ENCODE results near the gene EIF2S2.
"Not testable (repeated sequence)": the region's sequence is repeated elsewhere in the genome, so short reads cannot be mapped to it uniquely, and the experiment has no call there.

EIF2S2 gene, protein sequence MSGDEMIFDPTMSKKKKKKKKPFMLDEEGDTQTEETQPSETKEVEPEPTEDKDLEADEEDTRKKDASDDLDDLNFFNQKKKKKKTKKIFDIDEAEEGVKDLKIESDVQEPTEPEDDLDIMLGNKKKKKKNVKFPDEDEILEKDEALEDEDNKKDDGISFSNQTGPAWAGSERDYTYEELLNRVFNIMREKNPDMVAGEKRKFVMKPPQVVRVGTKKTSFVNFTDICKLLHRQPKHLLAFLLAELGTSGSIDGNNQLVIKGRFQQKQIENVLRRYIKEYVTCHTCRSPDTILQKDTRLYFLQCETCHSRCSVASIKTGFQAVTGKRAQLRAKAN

DNA sequence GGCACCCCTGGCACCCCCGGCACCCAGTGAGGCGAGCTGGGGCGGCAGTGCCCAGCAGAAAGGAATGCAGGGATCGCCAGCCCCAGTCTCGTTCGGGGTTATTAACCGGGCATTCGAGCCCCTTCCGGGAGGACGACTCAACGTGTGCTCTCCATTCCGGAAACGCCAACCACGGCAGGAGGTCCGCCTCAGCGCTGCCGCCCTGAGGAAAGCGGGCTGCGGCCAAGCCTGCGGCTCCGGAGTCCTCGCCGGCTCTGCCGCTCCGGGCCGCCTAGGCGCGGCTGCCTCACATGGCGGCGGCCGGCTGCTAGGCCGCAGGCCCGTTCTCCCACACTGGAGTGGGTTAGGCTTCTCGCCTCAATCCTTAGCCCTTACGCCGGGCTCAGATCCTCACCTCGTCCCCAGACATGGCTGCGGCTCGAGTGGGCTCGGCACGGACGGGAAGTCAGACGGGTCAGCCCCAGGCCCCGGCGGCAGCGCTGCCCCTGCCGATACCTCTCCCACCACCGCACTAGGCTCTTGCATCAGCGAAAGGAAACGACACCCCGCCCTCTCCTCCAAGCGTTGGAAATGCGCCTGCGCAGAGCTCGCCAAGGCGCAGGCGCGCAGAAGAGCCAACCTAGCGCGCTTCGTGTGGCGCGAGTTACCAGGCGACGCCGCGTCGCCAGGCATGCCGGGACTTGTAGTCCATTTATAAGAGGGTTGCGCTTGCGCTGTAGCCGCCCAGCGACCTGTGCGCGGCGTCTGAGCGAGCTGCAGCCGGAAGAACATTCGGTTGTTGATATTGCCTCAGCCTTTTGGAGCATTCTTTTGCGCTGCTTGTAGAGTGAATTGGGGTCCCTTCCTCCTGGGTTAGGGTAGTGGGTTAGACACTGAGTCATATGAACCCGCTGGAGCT is at the start of gene EIF2S2:
Gene EIF2S2, minus strand, starts transcription at position 542 of the 898 bp plus-strand sequence. Its CDS starts 133 bp downstream, at position 409.
- peak; percentile 99 for DNase-seq (ENCODE audit: low read depth)

DNA sequence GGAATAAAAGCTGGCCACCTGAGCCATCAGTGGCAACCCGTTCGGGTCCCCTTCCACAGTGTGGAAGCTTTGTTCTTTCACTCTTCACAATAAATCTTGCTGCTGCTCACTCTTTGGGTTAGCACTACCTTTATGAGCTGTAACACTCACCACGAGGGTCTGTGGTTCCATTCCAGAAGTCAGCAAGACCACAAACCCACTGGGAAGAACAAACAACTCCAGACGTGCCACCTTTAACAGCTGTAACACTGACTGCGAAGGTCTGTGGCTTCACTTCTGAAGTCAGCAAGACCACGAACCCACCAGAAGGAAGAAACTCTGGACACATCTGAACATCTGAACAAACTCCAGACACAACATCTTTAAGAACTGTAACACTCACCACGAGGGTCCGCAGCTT is 45.7 kb upstream of the EIF2S2 start:
- DNase-seq (ENCODE audit: low read depth): not testable (repeated sequence)

DNA sequence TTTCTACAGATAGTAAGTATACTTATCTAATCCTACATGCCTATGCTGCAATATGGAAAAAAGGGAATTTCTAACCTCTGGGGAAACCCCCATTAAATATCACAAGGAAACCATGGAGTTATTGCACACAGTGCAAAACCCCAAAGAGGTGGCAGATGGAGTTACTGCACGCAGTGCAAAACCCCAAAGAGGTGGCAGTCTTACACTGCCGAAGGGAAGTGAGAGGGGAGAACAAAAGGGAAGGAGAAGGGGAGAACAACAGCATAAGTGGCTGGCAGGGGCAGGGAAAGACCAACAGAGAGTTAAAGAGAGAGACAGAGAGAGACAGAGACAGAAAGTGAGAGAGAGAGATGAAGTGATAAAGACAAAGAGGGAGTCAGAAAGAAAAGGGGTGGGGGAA is 43.8 kb upstream of the EIF2S2 start:
- DNase-seq (ENCODE audit: low read depth): no peak

DNA sequence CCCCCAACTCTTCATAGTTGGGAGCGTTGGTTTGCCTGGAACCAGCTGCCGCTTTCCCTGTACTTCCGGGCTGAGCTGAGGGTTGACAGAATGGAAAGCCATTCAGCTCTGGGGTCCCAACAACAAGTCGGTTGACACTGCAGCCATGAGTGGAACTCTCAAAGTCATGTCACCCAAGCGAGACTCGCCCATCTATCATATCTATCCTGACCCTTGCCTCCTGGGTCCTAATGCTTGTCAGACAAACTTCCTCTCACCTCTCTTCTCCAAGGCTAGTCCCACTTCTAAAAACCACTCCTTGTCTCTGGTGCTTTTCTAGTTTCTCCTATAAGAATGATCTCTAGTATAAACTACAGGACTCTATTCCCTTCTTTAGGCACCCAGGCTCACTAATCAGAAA is 41.1 kb upstream of the EIF2S2 start:
- DNase-seq (ENCODE audit: low read depth): not testable (repeated sequence)

DNA sequence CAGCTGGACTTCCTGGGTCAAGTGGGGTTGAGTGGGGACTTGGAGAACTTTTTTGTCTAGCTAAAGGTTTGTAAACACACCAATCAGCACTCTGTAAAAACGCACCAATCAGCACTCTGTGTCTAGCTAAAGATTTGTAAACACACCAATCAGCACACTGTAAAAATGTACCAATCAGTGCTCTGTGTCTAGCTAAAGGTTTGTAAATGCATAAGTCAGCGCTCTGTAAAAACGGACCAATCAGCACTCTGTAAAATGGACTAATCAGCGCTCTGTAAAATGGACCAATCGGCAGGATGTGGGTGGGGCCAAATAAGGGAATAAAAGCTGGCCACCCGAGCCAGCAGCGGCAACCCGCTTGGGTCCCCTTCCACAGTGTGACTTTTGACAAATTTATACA is 40.0 kb upstream of the EIF2S2 start:
- not testable (repeated sequence) for DNase-seq (ENCODE audit: low read depth)

DNA sequence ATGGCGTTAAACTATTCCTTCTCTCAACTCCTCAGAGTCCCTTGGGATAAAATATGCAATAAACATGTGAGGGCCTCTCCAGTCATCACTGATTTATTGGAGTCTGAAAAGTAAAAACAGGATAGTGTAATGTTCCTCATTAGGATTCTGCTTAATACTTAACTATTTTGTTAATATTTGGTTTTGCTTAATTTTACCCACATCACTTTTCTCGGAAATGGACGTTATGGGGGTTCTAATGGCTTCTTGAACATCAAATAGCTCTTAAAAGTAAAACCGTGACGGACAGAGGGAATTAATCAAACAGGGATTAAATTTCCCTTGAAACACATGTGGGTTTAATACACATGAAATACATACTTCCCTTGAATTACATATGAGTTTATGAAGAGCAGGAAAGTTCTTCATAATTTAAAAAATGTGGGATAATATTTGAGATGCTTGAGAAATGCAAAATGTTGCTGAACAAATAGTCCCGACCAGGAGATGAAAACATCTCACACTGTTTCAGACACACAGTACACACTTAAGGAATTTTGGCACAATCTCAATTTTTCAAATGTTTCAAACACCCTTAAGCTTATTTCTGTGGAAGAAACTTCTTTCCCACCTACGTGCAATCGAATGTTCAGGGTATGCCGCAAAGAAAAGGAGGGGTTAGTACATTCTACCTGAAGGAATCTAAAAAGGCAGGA is 38.4 kb upstream of the EIF2S2 start:
- DNase-seq (ENCODE audit: low read depth): no peak

DNA sequence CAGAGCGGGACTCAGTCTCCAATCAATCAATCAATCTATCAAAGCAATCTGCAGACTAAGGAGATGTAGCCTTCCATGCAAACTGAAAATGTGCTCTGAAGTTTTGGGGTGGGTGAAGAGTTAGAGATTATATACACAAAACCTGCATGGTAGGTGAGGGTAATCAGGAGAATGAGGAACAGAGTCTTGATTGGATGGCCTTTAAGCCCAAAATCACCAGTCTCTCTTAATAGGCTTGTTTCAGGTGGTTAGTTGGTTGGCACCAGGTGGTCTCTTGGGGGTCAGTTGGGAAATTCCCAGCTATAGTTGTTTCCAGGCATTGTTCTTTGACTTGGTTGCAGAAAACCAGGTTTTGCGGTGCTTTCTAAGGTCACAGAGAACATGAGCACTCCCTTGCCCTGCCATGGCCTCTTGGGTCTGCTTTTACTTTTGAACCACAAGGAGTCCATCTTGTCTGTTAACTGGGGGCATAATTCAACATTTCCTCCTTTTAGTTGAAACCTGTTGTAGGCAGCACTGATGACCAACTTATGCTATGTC is 33.3 kb upstream of the EIF2S2 start:
- no peak for DNase-seq (ENCODE audit: low read depth)

DNA sequence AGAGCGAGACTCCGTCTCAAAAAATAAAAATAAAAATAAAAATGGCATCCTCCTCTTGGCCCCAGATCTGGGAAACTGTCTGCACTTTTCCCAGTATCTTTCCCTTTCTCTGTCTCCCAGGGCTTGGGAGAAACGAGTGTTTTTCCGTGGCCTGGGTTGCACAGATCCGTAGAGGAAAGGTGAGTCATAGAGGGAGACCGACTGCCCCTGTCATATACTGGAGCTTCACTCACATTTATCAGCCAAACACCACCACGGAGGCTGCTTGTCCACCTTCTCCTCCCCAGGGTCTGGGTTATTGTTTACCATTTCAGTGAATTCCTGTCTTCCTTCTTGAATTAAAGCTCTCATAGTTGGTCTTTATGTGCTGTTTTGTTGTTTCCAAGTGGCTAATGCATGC is 31.9 kb upstream of the EIF2S2 start:
- DNase-seq (ENCODE audit: low read depth): peak; percentile 58

DNA sequence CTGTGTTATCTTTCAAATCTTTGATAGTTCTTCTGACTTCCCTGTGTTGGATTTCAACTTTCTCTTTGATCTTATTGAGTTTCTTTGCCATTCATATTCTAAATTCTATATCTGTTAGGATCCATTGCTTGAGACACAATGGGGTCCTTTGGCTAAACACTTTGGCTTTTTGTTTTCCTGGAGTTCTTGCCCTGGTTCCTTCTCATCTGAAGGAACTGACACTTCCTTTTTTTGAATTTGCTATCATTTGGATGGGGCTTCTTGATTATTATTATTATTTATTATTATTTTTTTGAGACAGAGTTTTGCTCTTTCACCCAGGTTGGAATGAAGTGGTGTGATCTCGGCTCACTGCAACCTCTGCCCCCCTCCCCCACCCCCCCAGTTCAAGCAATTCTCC is 30.1 kb upstream of the EIF2S2 start:
- no peak for DNase-seq (ENCODE audit: low read depth)

DNA sequence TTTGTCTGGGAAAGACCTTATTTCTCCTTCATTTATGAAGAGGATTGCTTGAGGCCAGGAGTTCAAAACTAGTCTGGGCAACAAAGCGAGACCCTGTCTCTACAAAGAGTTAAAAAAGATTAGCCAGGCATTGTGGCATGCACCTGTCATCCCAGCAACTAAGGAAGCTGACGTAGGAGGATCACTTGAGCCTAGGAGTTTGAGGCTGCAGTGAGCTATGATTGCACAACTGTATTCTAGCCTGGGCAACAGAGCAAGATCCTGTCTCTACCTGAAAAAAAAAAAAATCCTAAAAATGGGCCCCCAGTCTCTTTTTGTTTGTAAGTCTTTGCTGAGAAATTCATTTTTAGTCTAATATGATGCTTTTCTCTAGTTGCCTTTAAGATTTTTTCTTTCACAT is 29.2 kb upstream of the EIF2S2 start:
- no peak for DNase-seq (ENCODE audit: low read depth)

DNA sequence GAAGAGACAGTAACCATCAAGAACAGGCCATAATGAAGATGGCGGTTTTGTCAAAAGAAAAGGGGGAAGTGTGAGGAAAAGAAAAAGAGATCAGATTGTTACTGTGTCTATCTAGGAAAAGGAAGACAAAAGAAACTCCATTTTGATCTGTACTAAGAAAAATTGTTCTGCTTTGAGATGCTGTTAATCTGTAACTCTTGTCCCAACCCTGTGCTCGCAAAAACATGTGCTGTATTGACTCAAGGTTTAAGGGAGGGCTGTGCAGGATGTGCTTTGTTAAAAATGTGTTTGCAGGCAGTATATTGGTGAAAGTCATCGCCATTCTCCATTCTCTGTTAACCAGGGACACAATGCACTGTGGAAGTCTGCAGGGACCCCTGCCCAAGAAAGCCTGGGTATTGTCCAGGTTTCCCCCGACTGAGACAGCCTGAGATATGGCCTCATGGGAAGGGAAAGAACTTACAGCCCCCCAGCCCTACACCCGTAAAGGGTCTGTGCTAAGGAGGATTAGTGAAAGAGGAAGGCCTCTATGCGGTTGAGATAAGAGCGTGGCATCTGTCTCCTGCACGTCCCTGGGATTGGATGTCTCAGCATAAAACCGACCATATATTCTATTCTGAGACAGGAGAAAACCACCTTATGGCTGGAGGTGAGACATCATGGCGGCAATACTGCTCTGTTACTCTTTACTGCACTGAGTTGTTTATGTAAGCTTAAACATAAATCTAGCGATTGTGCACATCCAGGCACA is 23.7 kb upstream of the EIF2S2 start:
- DNase-seq (ENCODE audit: low read depth): not testable (repeated sequence)

DNA sequence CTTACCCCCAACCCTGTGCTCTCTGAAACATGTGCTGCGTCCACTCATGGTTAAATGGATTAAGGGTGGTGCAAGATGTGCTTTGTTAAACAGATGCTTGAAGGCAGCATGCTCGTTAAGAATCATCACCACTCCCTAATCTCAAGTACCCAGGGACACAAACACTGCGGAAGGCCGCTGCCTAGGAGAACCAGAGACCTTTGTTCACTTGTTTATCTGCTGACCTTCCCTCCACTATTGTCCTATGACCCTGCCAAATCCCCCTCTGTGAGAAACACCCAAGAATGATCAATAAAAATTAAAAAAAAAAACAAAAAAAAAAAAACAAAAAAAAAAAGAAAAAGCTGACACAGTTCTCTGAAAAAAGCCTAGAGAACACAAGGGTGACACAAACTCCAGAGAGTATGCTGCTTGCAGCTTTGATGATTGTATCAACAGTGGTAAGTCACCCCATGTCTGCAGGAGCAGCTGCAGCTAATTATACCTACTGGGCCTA is 21.4 kb upstream of the EIF2S2 start:
- not testable (repeated sequence) for DNase-seq (ENCODE audit: low read depth)

DNA sequence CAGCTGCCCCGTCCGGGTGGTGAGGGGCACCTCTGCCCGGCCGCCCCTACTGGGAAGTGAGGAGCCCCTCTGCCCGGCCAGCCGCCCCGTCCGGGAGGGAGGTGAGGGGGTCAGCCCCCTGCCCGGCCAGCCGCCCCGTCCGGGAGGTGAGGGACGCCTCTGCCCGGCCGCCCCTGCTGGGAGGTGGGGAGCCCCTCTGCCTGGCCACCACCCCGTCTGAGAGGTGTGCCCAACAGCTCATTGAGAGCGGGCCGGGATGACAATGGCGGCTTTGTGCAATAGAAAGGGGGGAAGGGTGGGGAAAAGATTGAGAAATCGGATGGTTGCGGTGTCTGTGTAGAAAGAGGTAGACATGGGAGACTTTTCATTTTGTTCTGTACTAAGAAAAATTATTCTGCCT is 20.9 kb upstream of the EIF2S2 start:
- not testable (repeated sequence) for DNase-seq (ENCODE audit: low read depth)

DNA sequence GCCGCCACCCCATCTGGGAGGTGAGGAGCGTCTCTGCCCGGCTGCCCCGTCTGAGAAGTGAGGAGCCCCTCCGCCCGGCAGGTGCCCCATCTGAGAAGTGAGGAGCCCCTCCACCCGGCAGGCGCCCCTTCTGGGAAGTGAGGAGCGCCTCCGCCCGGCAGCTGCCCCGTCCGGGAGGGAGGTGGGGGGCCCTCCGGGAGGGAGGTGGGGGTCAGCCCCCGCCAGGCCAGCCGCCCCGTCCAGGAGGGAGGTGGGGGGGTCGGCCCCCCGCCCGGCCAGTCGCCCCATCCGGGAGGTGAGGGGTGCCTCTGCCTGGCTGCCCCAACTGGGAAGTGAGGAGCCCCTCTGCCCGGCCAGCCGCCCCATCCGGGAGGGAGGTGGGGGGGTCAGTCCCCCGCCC is 20.4 kb upstream of the EIF2S2 start:
- DNase-seq (ENCODE audit: low read depth): not testable (repeated sequence)

DNA sequence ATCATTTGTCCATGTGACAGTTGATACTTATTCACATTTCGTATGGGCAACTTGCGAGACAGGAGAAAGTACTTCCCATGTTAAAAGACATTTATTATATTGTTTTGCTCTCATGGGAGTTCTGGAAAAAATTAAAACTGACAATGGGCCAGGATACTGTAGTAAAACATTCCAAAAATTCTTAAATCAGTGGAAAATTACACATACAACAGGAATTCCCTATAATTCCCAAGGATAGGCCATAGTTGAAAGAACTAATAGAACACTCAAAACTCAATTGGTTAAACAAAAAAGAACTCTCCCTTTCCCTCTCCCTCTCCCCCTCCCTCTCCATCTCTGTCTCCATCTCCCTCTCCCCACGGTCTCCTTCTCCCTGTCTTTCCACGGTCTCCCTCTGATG is 19.4 kb upstream of the EIF2S2 start:
- DNase-seq (ENCODE audit: low read depth): no peak

DNA sequence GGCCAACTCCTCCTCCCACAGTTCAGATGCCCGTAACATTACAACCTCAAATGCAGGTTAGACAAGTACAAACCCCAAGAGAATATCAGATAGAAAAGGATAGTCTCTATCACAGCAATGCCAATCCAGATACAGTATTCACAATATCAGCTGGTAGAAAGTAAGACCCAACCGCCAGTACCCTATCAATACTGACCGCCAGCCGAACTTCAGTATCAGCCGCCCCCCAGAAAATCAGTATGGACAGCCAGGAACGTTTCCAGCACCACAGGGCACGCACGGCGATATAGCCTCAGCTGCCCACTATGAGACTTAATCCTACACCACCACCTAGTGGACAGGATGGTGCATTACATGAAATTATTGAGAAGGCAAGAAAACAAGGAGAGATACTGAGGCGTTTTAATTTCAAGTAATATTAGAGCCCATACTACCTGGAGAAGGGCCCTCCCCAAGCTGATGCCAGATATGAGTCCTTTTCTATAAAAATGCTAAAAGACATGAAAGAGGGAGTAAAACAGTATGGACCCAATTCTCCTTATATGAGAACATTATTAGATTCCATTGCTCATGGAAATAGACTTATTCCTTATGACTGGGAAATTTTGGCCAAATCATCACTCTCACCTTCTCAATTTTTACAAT is 17.6 kb upstream of the EIF2S2 start:
- peak; percentile 88 for DNase-seq (ENCODE audit: low read depth)

DNA sequence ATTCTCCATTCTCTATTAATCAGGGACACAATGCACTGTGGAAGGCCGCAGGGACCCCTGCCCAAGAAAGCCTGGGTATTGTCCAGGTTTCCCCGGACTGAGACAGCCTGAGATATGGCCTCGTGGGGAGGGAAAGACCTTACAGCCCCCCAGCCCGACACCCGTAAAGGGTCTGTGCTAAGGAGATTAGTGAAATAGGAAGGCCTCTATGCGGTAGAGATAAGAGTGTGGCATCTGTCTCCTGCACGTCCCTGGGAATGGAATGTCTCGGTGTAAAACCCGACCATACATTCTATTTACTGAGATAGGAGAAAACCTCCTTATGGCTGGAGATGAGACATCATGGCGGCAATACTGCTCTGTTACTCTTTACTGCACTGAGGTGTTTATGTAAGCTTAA is 15.7 kb upstream of the EIF2S2 start:
- no peak for DNase-seq (ENCODE audit: low read depth)

DNA sequence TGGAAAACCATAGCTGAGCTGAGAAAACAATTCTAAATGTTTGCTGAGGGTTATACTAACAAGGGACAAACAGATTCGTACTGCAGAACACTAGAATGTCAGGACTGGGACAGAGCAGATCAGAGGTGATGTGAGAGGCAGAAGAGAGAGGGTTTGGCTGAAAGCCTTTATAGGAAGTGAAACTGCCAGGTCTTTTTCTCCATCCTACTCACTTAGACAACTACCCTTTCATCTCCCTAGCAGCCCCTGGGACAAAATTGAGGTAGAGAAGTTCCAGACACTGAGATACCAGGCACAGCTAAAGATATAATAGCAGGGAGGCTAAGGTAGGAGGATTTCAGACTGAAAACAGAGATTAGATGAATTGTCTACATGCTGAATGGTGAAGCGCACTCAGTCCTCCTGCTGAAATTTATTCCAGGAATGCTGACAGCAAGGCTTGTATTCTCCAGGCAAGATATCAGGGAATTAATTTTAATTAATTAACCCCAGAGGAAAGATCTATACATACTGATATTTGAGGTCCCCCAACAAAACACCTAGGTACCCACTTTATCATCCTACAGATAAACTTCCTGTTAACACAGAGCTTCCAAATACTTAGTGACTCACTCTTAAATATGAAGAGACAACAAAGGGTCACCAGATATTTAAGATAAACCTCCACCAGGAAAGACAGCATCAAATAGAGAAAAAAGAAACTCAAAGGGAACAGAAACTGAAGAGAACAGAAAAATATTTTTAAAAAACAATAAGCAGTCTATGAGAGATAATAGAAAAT is 12.6 kb upstream of the EIF2S2 start:
- DNase-seq (ENCODE audit: low read depth): peak; percentile 20

DNA sequence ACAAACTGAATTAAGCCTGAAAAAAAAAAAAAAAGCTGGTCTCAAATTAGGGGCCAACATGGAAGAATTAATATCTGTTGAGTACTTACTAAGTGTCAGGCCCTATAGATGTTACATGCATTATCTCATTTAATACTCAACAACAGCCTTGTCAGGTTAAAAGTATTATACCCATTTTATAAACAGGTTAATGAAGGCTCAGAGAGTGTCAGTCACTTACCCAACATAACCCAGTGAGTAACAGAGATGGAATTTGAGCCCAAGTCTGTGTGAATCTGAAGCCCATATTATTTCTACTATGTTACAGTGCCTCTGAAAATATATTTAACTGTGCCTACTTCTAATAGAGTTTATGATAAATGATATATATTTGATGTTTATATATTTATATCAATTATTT is 11.3 kb upstream of the EIF2S2 start:
- DNase-seq (ENCODE audit: low read depth): no peak
